ENCODE results near the gene HACD2.

- TF ChIP-seq CTCF (IDR thresholded peaks at IDR 0.05) (no peak), POLR2A (IDR thresholded peaks at IDR 0.05) (no peak)
These were observed 23.7 kb downstream of the HACD2 start for GRCh38 chr3:123561188-123561587.

Data from stomach (tissue), 4 donors.